ENCODE results near the gene NFIC. TPM values are rescaled to one million over a fixed set of nuclear protein-coding genes. Genes with fewer than 3 reads are reported as not detected.
"Not testable (repeated sequence)": the region's sequence is repeated elsewhere in the genome, so short reads cannot be mapped to it uniquely, and the experiment has no call there.

The NFIC gene
- total RNA-seq, 2 experiments from 2014 or later: 11.9 to 12.8 TPM

- Mint-ChIP-seq H3K9me3 (no peaks in the 10 kb centered on the region), H3K36me3 (ENCODE audit: low read depth) (no peaks in the 10 kb centered on the region), H3K27ac (no peak overlapping the region), H3K27me3 (ENCODE audit: low read depth) (no peaks in the 10 kb centered on the region), H3K4me3 (no peak overlapping the region), H3K4me1 (ENCODE audit: low read depth) (peaks cover 1% of the 10 kb centered on the region)
- intact Hi-C loops (cut with micrococcal nuclease): no loop called here
- CTCF ChIA-PET: no interaction called here
- DNase-seq: no peak
Measured at GRCh38 chr19:3387645-3388589, 21.5 kb downstream of the NFIC start.

- CTCF ChIA-PET: interaction anchor here (1.3 kb wide), 1 partner anchor 40 kb away, joined by 4 read pairs; no protein-coding TSS in a partner anchor
- Mint-ChIP-seq H3K36me3 (ENCODE audit: low read depth) (no peaks in the 10 kb centered on the region), H3K4me1 (ENCODE audit: low read depth) (no peaks in the 10 kb centered on the region)
Measured at GRCh38 chr19:3389446-3389778, 23.0 kb downstream of the NFIC start.

GRCh38 chr19:3389876-3390371 lies 23.5 kb downstream of the NFIC start:
- Mint-ChIP-seq H3K4me1 (ENCODE audit: low read depth) (no peaks in the 10 kb centered on the region), H3K36me3 (ENCODE audit: low read depth) (peaks cover 2% of the 10 kb centered on the region), H3K27ac (no peak overlapping the region), H3K27me3 (ENCODE audit: low read depth) (no peaks in the 10 kb centered on the region), H3K4me3 (no peak overlapping the region), H3K9me3 (no peaks in the 10 kb centered on the region)
- intact Hi-C loops (cut with micrococcal nuclease): no loop called here
- DNase-seq: no peak
- CTCF ChIA-PET: interaction anchor here (0.6 to 1.3 kb wide), 2 partner anchors 39 to 1835 kb away, joined by 3 to 4 read pairs; no protein-coding TSS in a partner anchor

More at GRCh38 chr19:3389446-3389778, 23.0 kb downstream of the NFIC start:
- Mint-ChIP-seq H3K27me3 (ENCODE audit: low read depth) (no peaks in the 10 kb centered on the region), H3K4me3 (no peak overlapping the region), H3K9me3 (no peaks in the 10 kb centered on the region), H3K27ac (no peak overlapping the region)
- intact Hi-C loops (cut with micrococcal nuclease): no loop called here
- DNase-seq: no peak

- H3K9me3 Mint-ChIP-seq; H3K27me3 Mint-ChIP-seq (ENCODE audit: low read depth); H3K4me1 Mint-ChIP-seq (ENCODE audit: low read depth); H3K4me3 Mint-ChIP-seq; H3K27ac Mint-ChIP-seq; DNase-seq; H3K36me3 Mint-ChIP-seq (ENCODE audit: low read depth); intact Hi-C loops (cut with micrococcal nuclease): not testable (repeated sequence)
- CTCF ChIA-PET: interaction anchor here (1.0 kb wide), 1 partner anchor 91 kb away, joined by 3 read pairs; the partner anchor contains the start of gene SMIM44
Measured at GRCh38 chr19:3391911-3392310, 25.5 kb downstream of the NFIC start.

GRCh38 chr19:3392480-3392879 lies 26.1 kb downstream of the NFIC start:
- no peak overlapping the region for H3K4me3 Mint-ChIP-seq
- CTCF ChIA-PET: no interaction called here
- H3K9me3 Mint-ChIP-seq: no peaks in the 10 kb centered on the region
- intact Hi-C loops (cut with micrococcal nuclease): no loop called here
- H3K27ac Mint-ChIP-seq: no peak overlapping the region
- H3K4me1 Mint-ChIP-seq (ENCODE audit: low read depth): no peaks in the 10 kb centered on the region
- no peak for DNase-seq
- H3K36me3 Mint-ChIP-seq (ENCODE audit: low read depth): peaks cover 2% of the 10 kb centered on the region
- H3K27me3 Mint-ChIP-seq (ENCODE audit: low read depth): no peaks in the 10 kb centered on the region

GRCh38 chr19:3396881-3397265 lies 30.5 kb downstream of the NFIC start:
- CTCF ChIA-PET: no interaction called here
- intact Hi-C loops (cut with micrococcal nuclease): no loop called here
- Mint-ChIP-seq H3K9me3 (no peaks in the 10 kb centered on the region), H3K4me1 (ENCODE audit: low read depth) (no peaks in the 10 kb centered on the region), H3K27ac (no peak overlapping the region), H3K4me3 (no peak overlapping the region), H3K27me3 (ENCODE audit: low read depth) (no peaks in the 10 kb centered on the region), H3K36me3 (ENCODE audit: low read depth) (peaks cover 2% of the 10 kb centered on the region)
- DNase-seq: no peak

GRCh38 chr19:3397266-3398022 lies 31.1 kb downstream of the NFIC start:
- intact Hi-C loops (cut with micrococcal nuclease): no loop called here
- Mint-ChIP-seq H3K27ac (no peak overlapping the region), H3K36me3 (ENCODE audit: low read depth) (peaks cover 6% of the 10 kb centered on the region), H3K4me3 (no peak overlapping the region), H3K9me3 (no peaks in the 10 kb centered on the region), H3K4me1 (ENCODE audit: low read depth) (no peaks in the 10 kb centered on the region), H3K27me3 (ENCODE audit: low read depth) (no peaks in the 10 kb centered on the region)
- no peak for DNase-seq
- CTCF ChIA-PET: no interaction called here

GRCh38 chr19:3398114-3398899 lies 31.9 kb downstream of the NFIC start:
- H3K4me3 Mint-ChIP-seq: no peak overlapping the region
- no peaks in the 10 kb centered on the region for H3K27me3 Mint-ChIP-seq (ENCODE audit: low read depth)
- H3K36me3 Mint-ChIP-seq (ENCODE audit: low read depth): peaks cover 6% of the 10 kb centered on the region
- intact Hi-C loops (cut with micrococcal nuclease): no loop called here
- CTCF ChIA-PET: no interaction called here
- no peak for DNase-seq
- H3K4me1 Mint-ChIP-seq (ENCODE audit: low read depth): no peaks in the 10 kb centered on the region
- H3K27ac Mint-ChIP-seq: no peak overlapping the region
- H3K9me3 Mint-ChIP-seq: no peaks in the 10 kb centered on the region

GRCh38 chr19:3398900-3399278 lies 32.5 kb downstream of the NFIC start:
- peaks cover 6% of the 10 kb centered on the region for H3K36me3 Mint-ChIP-seq (ENCODE audit: low read depth)
- H3K4me3 Mint-ChIP-seq: no peak overlapping the region
- intact Hi-C loops (cut with micrococcal nuclease): no loop called here
- no peaks in the 10 kb centered on the region for H3K9me3 Mint-ChIP-seq
- CTCF ChIA-PET: no interaction called here
- H3K27ac Mint-ChIP-seq: no peak overlapping the region
- H3K27me3 Mint-ChIP-seq (ENCODE audit: low read depth): no peaks in the 10 kb centered on the region
- H3K4me1 Mint-ChIP-seq (ENCODE audit: low read depth): no peaks in the 10 kb centered on the region
- DNase-seq: no peak

- DNase-seq; H3K36me3 Mint-ChIP-seq (ENCODE audit: low read depth); CTCF ChIA-PET; H3K4me3 Mint-ChIP-seq; H3K9me3 Mint-ChIP-seq; intact Hi-C loops (cut with micrococcal nuclease); H3K27ac Mint-ChIP-seq; H3K4me1 Mint-ChIP-seq (ENCODE audit: low read depth); H3K27me3 Mint-ChIP-seq (ENCODE audit: low read depth): not testable (repeated sequence)
Measured at GRCh38 chr19:3399311-3399710, 32.9 kb downstream of the NFIC start.

GRCh38 chr19:3401004-3401768 lies 34.8 kb downstream of the NFIC start:
- DNase-seq: no peak
- H3K36me3 Mint-ChIP-seq (ENCODE audit: low read depth): peaks cover 4% of the 10 kb centered on the region
- H3K4me1 Mint-ChIP-seq (ENCODE audit: low read depth): no peaks in the 10 kb centered on the region
- no peak overlapping the region for H3K4me3 Mint-ChIP-seq
- intact Hi-C loops (cut with micrococcal nuclease): no loop called here
- H3K27me3 Mint-ChIP-seq (ENCODE audit: low read depth): no peaks in the 10 kb centered on the region
- CTCF ChIA-PET: no interaction called here
- H3K27ac Mint-ChIP-seq: no peak overlapping the region
- H3K9me3 Mint-ChIP-seq: no peaks in the 10 kb centered on the region
